K562 (cell line): Measurements from ENCODE around the gene ELP5. TPM values are rescaled to one million over a fixed set of nuclear protein-coding genes. Genes with fewer than 3 reads are reported as not detected.

Experiments used
- ADNP ChIP-seq: fragments of 200-800 bp; sonication (Bioruptor generic); IDR thresholded peaks from 2 replicates; pipeline ENCODE4 v1.6.1; 2016; ENCODE audit warnings: missing genetic modification characterization, missing compliant biosample characterization
- ARID1B ChIP-seq: fragments of 450-650 bp; IDR thresholded peaks from 2 replicates; pipeline ENCODE4 v1.6.1; 2016; ENCODE audit warnings: antibody characterized with exemption, mild to moderate bottlenecking, inconsistent platforms
- HDGF ChIP-seq: fragments of 450-650 bp; IDR thresholded peaks from 2 replicates; pipeline ENCODE4 v1.6.1; 2016
- HNRNPL ChIP-seq: fragments of 200-400 bp; formaldehyde crosslinking; IDR thresholded peaks from 2 replicates; pipeline ENCODE4 v1.6.1; 2017; ENCODE audit warnings: low read depth, mild to moderate bottlenecking, low read length
- MYBL2 ChIP-seq, 2 experiments: fragments of 450-650 bp in 1 of 2; sonication (generic) in 1 of 2; formaldehyde crosslinking in 1 of 2; IDR thresholded peaks; 2 replicates each; pipeline versions ENCODE4 v1.6.1 to v1.8.1; 2017 to 2022; ENCODE audit warnings: borderline replicate concordance in 1 of 2, inconsistent platforms in 1 of 2, low read depth in 1 of 2, mild to moderate bottlenecking in 1 of 2, missing genetic modification reagents in 1 of 2, moderate library complexity in 1 of 2
- NFIC ChIP-seq: fragments of 450-650 bp; IDR thresholded peaks from 2 replicates; pipeline ENCODE4 v1.6.1; 2017; ENCODE audit warnings: mild to moderate bottlenecking, inconsistent platforms
- NR3C1 ChIP-seq: sonication (generic); formaldehyde crosslinking; IDR thresholded peaks from 2 replicates; pipeline ENCODE4 v1.8.1; 2022; ENCODE audit warnings: missing genetic modification reagents
- PHTF2 ChIP-seq: fragments of 250-450 bp; sonication (Bioruptor Pico); IDR thresholded peaks from 2 replicates; pipeline ENCODE4 v1.5.0; 2021; ENCODE audit warnings: mild to moderate bottlenecking
- SMAD3 ChIP-seq: fragments of 450-650 bp; formaldehyde crosslinking; conservative IDR thresholded peaks from 2 replicates; pipeline ENCODE4 v1.4.0; 2020; ENCODE audit warnings: mild to moderate bottlenecking
- TAL1 ChIP-seq: fragments of 450-650 bp; IDR thresholded peaks from 2 replicates; pipeline ENCODE4 v1.6.1; 2016; ENCODE audit warnings: mild to moderate bottlenecking
- THRAP3 ChIP-seq: fragments of 450-650 bp; IDR thresholded peaks from 2 replicates; pipeline ENCODE4 v1.6.1; 2016; ENCODE audit warnings: mild to moderate bottlenecking, inconsistent platforms, borderline replicate concordance
- XRCC4 ChIP-seq: IDR thresholded peaks from one replicate; pipeline ENCODE4 v1.6.1; 2011; ENCODE audit not compliant: insufficient read depth, insufficient read length; ENCODE audit errors: extremely low read depth
- ZNF232 ChIP-seq: sonication (generic); formaldehyde crosslinking; IDR thresholded peaks from 2 replicates; pipeline ENCODE4 v1.8.0; 2022; ENCODE audit warnings: mild to moderate bottlenecking, missing genetic modification reagents
- ZNF778 ChIP-seq: fragments of 450-650 bp; formaldehyde crosslinking; IDR thresholded peaks from 2 replicates; pipeline ENCODE4 v1.4.0; 2020; ENCODE audit warnings: mild to moderate bottlenecking, moderate library complexity
- polyA plus RNA-seq, 8 experiments: library from polyadenylated mRNA; depleted of rRNA in 4 of 8; stranded (reverse) in 5 of 8; unstranded in 3 of 8; fragments of >200 nt; fragmentation: Nextera tagmentation in 2 of 8; fragmentation: Illumina TruSeq in 1 of 8; extraction: Ambion mirVana in 2 of 8; extraction: Trizol in 1 of 8; gene quantifications; 2 replicates each; pipeline versions ENCODE4 v1.2.1 to v1.2.3, GENCODE V29; 2011 to 2014; ENCODE audit warnings: inconsistent platforms in 1 of 8, missing spikeins in 1 of 8
- total RNA-seq, 7 experiments: library from RNA; depleted of rRNA in 6 of 7; stranded (reverse); fragments of >200 nt in 6 of 7; fragmentation: Illumina TruSeq in 2 of 7; extraction: Trizol in 2 of 7; gene quantifications; 2 replicates each; pipeline versions ENCODE4 v1.2.1 to v1.2.3, GENCODE V29; 2011 to 2021; ENCODE audit warnings: low replicate concordance in 1 of 7
- TF ChIP-seq, protein P1 (sequence below): fragments of 250-450 bp; sonication (Bioruptor Pico); IDR thresholded peaks from 2 replicates; pipeline ENCODE4 v1.5.1; 2021; ENCODE audit warnings: mild to moderate bottlenecking
- TF ChIP-seq, protein P2 (sequence below): fragments of 450-650 bp; IDR thresholded peaks from 2 replicates; pipeline ENCODE4 v1.6.1; 2017; ENCODE audit warnings: antibody characterized with exemption, mild to moderate bottlenecking
- TF ChIP-seq, protein P3 (sequence below): sonication (generic); formaldehyde crosslinking; IDR thresholded peaks from 2 replicates; pipeline ENCODE4 v1.8.0; 2022; ENCODE audit warnings: mild to moderate bottlenecking, missing genetic modification reagents

The ELP5 gene
- total and polyA plus RNA-seq, 9 of the 15 experiments (the other 6 are each of a cell fraction or from before 2014, with no cell fraction given): 25.7 to 77.9 (median 52.9) TPM

DNA sequence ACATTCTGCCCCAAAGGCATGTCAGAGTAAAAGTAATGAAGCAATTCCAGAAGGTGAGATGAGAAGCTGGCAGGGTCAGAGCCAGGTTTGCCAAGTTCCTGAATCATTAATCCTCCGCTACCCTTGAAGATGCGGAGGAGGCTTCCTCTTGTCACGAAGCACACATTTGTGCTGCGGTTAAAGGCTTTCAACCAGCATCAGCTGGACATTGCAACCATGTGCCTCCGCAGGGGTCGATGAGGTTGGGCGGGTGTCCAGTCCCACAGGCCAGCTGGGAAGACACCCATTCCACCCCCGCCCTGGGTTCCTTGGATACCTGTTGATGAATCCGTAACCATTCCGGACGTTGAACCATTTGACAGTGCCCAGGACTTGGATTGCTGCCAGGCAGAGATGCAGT lies 41.1 kb downstream of the ELP5 start (continued):
- TF ChIP-seq, protein P1, sequence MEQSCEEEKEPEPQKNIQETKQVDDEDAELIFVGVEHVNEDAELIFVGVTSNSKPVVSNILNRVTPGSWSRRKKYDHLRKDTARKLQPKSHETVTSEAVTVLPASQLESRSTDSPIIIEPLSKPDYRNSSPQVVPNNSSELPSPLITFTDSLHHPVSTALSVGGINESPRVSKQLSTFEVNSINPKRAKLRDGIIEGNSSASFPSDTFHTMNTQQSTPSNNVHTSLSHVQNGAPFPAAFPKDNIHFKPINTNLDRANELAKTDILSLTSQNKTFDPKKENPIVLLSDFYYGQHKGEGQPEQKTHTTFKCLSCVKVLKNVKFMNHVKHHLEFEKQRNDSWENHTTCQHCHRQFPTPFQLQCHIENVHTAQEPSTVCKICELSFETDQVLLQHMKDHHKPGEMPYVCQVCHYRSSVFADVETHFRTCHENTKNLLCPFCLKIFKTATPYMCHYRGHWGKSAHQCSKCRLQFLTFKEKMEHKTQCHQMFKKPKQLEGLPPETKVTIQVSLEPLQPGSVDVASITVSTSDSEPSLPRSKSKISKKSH (CRISPR knock-in tag): no peak
- no peak for TF ChIP-seq HDGF
- no peak for TF ChIP-seq PHTF2 (CRISPR knock-in tag)
- no peak for TF ChIP-seq THRAP3
- TF ChIP-seq ARID1B: no peak
- peak; percentile 5; the same call in 1 of the 2 replicates for TF ChIP-seq TAL1
- TF ChIP-seq ZNF778 (CRISPR knock-in tag): no peak
- no peak for TF ChIP-seq MYBL2 (IDR thresholded peaks at IDR 0.05; ENCODE audit: low read depth)
- no peak for TF ChIP-seq MYBL2 (CRISPR knock-in tag; IDR thresholded peaks at IDR 0.05; ENCODE audit: borderline replicate concordance)
- no peak for TF ChIP-seq ADNP
- TF ChIP-seq, protein P2, sequence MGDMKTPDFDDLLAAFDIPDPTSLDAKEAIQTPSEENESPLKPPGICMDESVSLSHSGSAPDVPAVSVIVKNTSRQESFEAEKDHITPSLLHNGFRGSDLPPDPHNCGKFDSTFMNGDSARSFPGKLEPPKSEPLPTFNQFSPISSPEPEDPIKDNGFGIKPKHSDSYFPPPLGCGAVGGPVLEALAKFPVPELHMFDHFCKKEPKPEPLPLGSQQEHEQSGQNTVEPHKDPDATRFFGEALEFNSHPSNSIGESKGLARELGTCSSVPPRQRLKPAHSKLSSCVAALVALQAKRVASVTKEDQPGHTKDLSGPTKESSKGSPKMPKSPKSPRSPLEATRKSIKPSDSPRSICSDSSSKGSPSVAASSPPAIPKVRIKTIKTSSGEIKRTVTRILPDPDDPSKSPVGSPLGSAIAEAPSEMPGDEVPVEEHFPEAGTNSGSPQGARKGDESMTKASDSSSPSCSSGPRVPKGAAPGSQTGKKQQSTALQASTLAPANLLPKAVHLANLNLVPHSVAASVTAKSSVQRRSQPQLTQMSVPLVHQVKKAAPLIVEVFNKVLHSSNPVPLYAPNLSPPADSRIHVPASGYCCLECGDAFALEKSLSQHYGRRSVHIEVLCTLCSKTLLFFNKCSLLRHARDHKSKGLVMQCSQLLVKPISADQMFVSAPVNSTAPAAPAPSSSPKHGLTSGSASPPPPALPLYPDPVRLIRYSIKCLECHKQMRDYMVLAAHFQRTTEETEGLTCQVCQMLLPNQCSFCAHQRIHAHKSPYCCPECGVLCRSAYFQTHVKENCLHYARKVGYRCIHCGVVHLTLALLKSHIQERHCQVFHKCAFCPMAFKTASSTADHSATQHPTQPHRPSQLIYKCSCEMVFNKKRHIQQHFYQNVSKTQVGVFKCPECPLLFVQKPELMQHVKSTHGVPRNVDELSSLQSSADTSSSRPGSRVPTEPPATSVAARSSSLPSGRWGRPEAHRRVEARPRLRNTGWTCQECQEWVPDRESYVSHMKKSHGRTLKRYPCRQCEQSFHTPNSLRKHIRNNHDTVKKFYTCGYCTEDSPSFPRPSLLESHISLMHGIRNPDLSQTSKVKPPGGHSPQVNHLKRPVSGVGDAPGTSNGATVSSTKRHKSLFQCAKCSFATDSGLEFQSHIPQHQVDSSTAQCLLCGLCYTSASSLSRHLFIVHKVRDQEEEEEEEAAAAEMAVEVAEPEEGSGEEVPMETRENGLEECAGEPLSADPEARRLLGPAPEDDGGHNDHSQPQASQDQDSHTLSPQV: no peak
- no peak for TF ChIP-seq SMAD3 (CRISPR knock-in tag)
- no peak for TF ChIP-seq ZNF232
- no peak for TF ChIP-seq HNRNPL
- no peak for TF ChIP-seq NR3C1 (CRISPR knock-in tag)
- peak; percentile 85 for TF ChIP-seq NFIC
- TF ChIP-seq, protein P3, sequence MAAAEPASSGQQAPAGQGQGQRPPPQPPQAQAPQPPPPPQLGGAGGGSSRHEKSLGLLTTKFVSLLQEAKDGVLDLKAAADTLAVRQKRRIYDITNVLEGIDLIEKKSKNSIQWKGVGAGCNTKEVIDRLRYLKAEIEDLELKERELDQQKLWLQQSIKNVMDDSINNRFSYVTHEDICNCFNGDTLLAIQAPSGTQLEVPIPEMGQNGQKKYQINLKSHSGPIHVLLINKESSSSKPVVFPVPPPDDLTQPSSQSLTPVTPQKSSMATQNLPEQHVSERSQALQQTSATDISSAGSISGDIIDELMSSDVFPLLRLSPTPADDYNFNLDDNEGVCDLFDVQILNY: no peak
- TF ChIP-seq XRCC4: no peak
